DOHH2 (cell line): Measurements from ENCODE around the gene HPSE2.

Experiments used
- CTCF ChIP-seq: fragments of 200-600 bp; sonication (generic); IDR thresholded peaks from one replicate; pipeline ENCODE4 v1.5.1; 2014; ENCODE audit warnings: antibody characterized with exemption, mild to moderate bottlenecking, low read depth, low read length; ENCODE audit not compliant: poor library complexity, severe bottlenecking
- EZH2phosphoT487 ChIP-seq: fragments of 200-600 bp; sonication (generic); IDR thresholded peaks from 2 replicates; pipeline ENCODE4 v1.6.1; 2017; ENCODE audit warnings: borderline replicate concordance, mild to moderate bottlenecking, antibody characterized with exemption, low read length, moderate library complexity, mixed read lengths

GRCh38 chr10:98687685-98688084, 548.0 kb downstream of the HPSE2 start:
- TF ChIP-seq CTCF (no peak), EZH2phosphoT487 (no peak)
